GM18499 (cell line): ENCODE measurements around the gene TBC1D2B.

Experiments used
- ATAC-seq: cut with Tn5 transposase; IDR thresholded peaks from one replicate; pipeline ENCODE4 v1.9.1; 2021; ENCODE audit warnings: moderate number of reproducible peaks; ENCODE audit not compliant: insufficient read depth, unreplicated experiment

The TBC1D2B gene

GRCh38 chr15:78037779-78038305 lies 39.7 kb downstream of the TBC1D2B start:
- ATAC-seq = no peak

GRCh38 chr15:78037328-78037727 lies 40.2 kb downstream of the TBC1D2B start:
- ATAC-seq = no peak

- no peak for ATAC-seq
Observed at GRCh38 chr15:78035861-78036476, 41.5 kb downstream of the TBC1D2B start.

- ATAC-seq = no peak
Observed at GRCh38 chr15:78035321-78035751, 42.2 kb downstream of the TBC1D2B start.

- no peak for ATAC-seq
Observed at GRCh38 chr15:78034495-78035191, 42.9 kb downstream of the TBC1D2B start.

GRCh38 chr15:78033864-78034263 lies 43.6 kb downstream of the TBC1D2B start:
- ATAC-seq = no peak

GRCh38 chr15:78032671-78033070 lies 44.8 kb downstream of the TBC1D2B start:
- no peak for ATAC-seq

- ATAC-seq = no peak
Observed at GRCh38 chr15:78024883-78025282, 52.6 kb downstream of the TBC1D2B start.

- no peak for ATAC-seq
Observed at GRCh38 chr15:78024519-78024870, 53.0 kb downstream of the TBC1D2B start.

GRCh38 chr15:78023865-78024518 lies 53.5 kb downstream of the TBC1D2B start:
- ATAC-seq = no peak

- ATAC-seq = no peak
Observed at GRCh38 chr15:78023081-78023665, 54.3 kb downstream of the TBC1D2B start.

GRCh38 chr15:78021761-78022160 lies 55.8 kb downstream of the TBC1D2B start:
- ATAC-seq = no peak

- ATAC-seq = no peak
Observed at GRCh38 chr15:78020007-78020406, 57.5 kb downstream of the TBC1D2B start.

GRCh38 chr15:78018946-78019644 lies 58.4 kb downstream of the TBC1D2B start:
- no peak for ATAC-seq

- no peak for ATAC-seq
Observed at GRCh38 chr15:78018445-78018844, 59.1 kb downstream of the TBC1D2B start.

GRCh38 chr15:78016860-78017259 lies 60.7 kb downstream of the TBC1D2B start:
- ATAC-seq = no peak

- no peak for ATAC-seq
Observed at GRCh38 chr15:78012643-78013077, 64.9 kb downstream of the TBC1D2B start.

GRCh38 chr15:78010067-78010466 lies 67.4 kb downstream of the TBC1D2B start:
- no peak for ATAC-seq

- ATAC-seq = no peak
Observed at GRCh38 chr15:78007964-78008886, 69.3 kb downstream of the TBC1D2B start.
